GM19239 (cell line): ENCODE measurements around the gene FGF14.
A peak's percentile ranks its signal among the peaks of the same experiment; 100 is the strongest.

ENCODE experiments used
- DNase-seq: peaks from one replicate; pipeline ENCODE4 v3.0.0; 2011; ENCODE audit warnings: low spot score; ENCODE audit not compliant: insufficient read length
- FAIRE-seq: peaks from 2 replicates; lab custom pipeline; 2011; peaks lifted over from hg19 to GRCh38; lab: Jason Lieb, UNC

The FGF14 gene

GRCh38 chr13:101779147-101779546, 622.7 kb downstream of the FGF14 start:
- FAIRE-seq: no peak
- DNase-seq: no peak

- FAIRE-seq (no peak), DNase-seq (no peak)
These were observed 626.6 kb downstream of the FGF14 start for GRCh38 chr13:101775267-101775666.

- DNase-seq (no peak), FAIRE-seq (no peak)
These were observed 627.5 kb downstream of the FGF14 start for GRCh38 chr13:101774393-101774792.

GRCh38 chr13:101773062-101773461, 628.8 kb downstream of the FGF14 start:
- no peak for DNase-seq
- FAIRE-seq: no peak

- no peak for FAIRE-seq
These were observed 634.7 kb downstream of the FGF14 start for GRCh38 chr13:101767131-101767530.

GRCh38 chr13:101763191-101763590, 638.7 kb downstream of the FGF14 start:
- FAIRE-seq (no peak), DNase-seq (no peak)

More at GRCh38 chr13:101767131-101767530, 634.7 kb downstream of the FGF14 start:
- no peak for DNase-seq

GRCh38 chr13:101757446-101758039, 644.3 kb downstream of the FGF14 start:
- DNase-seq: peak; percentile 13
- no peak for FAIRE-seq

GRCh38 chr13:101755228-101755887, 646.5 kb downstream of the FGF14 start:
- DNase-seq (no peak), FAIRE-seq (no peak)

GRCh38 chr13:101752432-101752831, 649.4 kb downstream of the FGF14 start:
- FAIRE-seq (no peak), DNase-seq (no peak)

- no peak for FAIRE-seq
These were observed 650.4 kb downstream of the FGF14 start for GRCh38 chr13:101751488-101751887.

GRCh38 chr13:101749584-101749983, 652.3 kb downstream of the FGF14 start:
- FAIRE-seq (no peak), DNase-seq (no peak)

More at GRCh38 chr13:101751488-101751887, 650.4 kb downstream of the FGF14 start:
- no peak for DNase-seq

- no peak for DNase-seq
- no peak for FAIRE-seq
These were observed 654.8 kb downstream of the FGF14 start for GRCh38 chr13:101747039-101747438.

GRCh38 chr13:101746513-101746912, 655.3 kb downstream of the FGF14 start:
- FAIRE-seq (no peak), DNase-seq (no peak)

- peak; percentile 93 for FAIRE-seq
- DNase-seq: no peak
These were observed 662.3 kb downstream of the FGF14 start for GRCh38 chr13:101739382-101740178.

GRCh38 chr13:101738336-101738735, 663.5 kb downstream of the FGF14 start:
- DNase-seq (no peak), FAIRE-seq (no peak)

GRCh38 chr13:101736566-101736965, 665.3 kb downstream of the FGF14 start:
- FAIRE-seq (no peak), DNase-seq (no peak)

GRCh38 chr13:101730420-101731000, 671.3 kb downstream of the FGF14 start:
- DNase-seq (no peak), FAIRE-seq (no peak)

- no peak for DNase-seq
- no peak for FAIRE-seq
These were observed 673.2 kb downstream of the FGF14 start for GRCh38 chr13:101728615-101729014.

GRCh38 chr13:101728021-101728420, 673.8 kb downstream of the FGF14 start:
- DNase-seq (no peak), FAIRE-seq (no peak)

GRCh38 chr13:101727118-101727517, 674.7 kb downstream of the FGF14 start:
- FAIRE-seq (no peak), DNase-seq (no peak)

GRCh38 chr13:101726681-101727080, 675.2 kb downstream of the FGF14 start:
- DNase-seq: no peak
- FAIRE-seq: no peak
